Mucosa of rectum (tissue), 2 donors: Measurements from ENCODE around the gene AMACR.
A peak's percentile ranks its signal among the peaks of the same experiment; 100 is the strongest.

Source experiments
- H3K27ac ChIP-seq, 2 donors: one replicate each; pipeline ENCODE4 v1.7.0; 2013; ENCODE audit warnings: inconsistent platforms in 2 of 2, low read depth in 2 of 2, low read length in 2 of 2
- H3K27me3 ChIP-seq, 2 donors: one replicate each; pipeline ENCODE4 v1.7.0; 2013; ENCODE audit warnings: low read length in 2 of 2; ENCODE audit not compliant: control insufficient read depth in 2 of 2, insufficient read depth in 2 of 2
- H3K36me3 ChIP-seq, 2 donors: one replicate each; pipeline ENCODE4 v1.7.0; 2013; ENCODE audit warnings: low read length in 2 of 2; ENCODE audit not compliant: control insufficient read depth in 2 of 2, insufficient read depth in 2 of 2
- H3K4me1 ChIP-seq, 2 donors: one replicate each; pipeline ENCODE4 v1.7.0; 2013; ENCODE audit warnings: low read length in 2 of 2, mild to moderate bottlenecking in 1 of 2; ENCODE audit not compliant: control insufficient read depth in 2 of 2, insufficient read depth in 2 of 2
- H3K4me3 ChIP-seq, 2 donors: one replicate each; pipeline ENCODE4 v1.7.0; 2013; ENCODE audit warnings: low read length in 2 of 2
- H3K9ac ChIP-seq, 2 donors: one replicate each; pipeline ENCODE4 v1.7.0; 2013; ENCODE audit warnings: low read length in 2 of 2, low read depth in 1 of 2, mild to moderate bottlenecking in 1 of 2
- H3K9me3 ChIP-seq, 2 donors: one replicate each; pipeline ENCODE4 v1.7.0; 2013; ENCODE audit warnings: low read length in 2 of 2; ENCODE audit not compliant: control insufficient read depth in 2 of 2
- donor health status: healthy.
- donor health status: Normal muscosa, but diverticular disease.

Gene AMACR

GRCh38 chr5:34022121-34022705, 14.4 kb upstream of the AMACR start:
- no peaks in the 10 kb centered on the region for H3K9me3 ChIP-seq
- H3K4me3 ChIP-seq = no peak overlapping the region
- peaks cover 2 to 9% of the 10 kb centered on the region in 2 donors for H3K36me3 ChIP-seq
- peaks cover 0 to 8% of the 10 kb centered on the region in 2 donors for H3K4me1 ChIP-seq
- no peak overlapping the region for H3K27ac ChIP-seq
- H3K27me3 ChIP-seq = no peaks in the 10 kb centered on the region
- H3K9ac ChIP-seq = no peak overlapping the region

DNA sequence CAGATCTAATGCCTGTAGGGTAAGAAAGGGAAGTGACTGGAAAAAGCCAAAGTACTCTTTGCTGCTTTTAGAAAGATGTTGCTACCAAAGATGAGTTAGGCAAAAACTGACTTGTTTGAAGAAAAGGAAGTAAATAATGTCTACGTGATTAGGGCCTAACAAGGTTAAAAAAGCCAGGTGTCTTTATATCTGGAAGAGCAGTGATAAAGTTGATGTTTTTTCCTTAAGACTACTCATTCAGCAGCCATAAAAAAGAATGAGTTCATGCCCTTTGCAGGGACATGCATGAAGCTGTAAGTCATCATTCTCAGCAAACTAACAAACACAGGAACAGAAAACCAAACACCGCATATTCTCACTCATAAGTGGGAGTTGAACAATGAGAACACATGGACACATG, 13.5 kb upstream of the AMACR start:
- no peaks in the 10 kb centered on the region for H3K27me3 ChIP-seq
- peaks cover 2 to 9% of the 10 kb centered on the region in 2 donors for H3K36me3 ChIP-seq
- peak overlapping the region in 1 of 2 donors; percentile 46 for H3K27ac ChIP-seq
- H3K4me3 ChIP-seq = no peak overlapping the region
- no peak overlapping the region for H3K9ac ChIP-seq
- no peaks in the 10 kb centered on the region for H3K9me3 ChIP-seq
- H3K4me1 ChIP-seq = peaks cover 0 to 8% of the 10 kb centered on the region in 2 donors

DNA sequence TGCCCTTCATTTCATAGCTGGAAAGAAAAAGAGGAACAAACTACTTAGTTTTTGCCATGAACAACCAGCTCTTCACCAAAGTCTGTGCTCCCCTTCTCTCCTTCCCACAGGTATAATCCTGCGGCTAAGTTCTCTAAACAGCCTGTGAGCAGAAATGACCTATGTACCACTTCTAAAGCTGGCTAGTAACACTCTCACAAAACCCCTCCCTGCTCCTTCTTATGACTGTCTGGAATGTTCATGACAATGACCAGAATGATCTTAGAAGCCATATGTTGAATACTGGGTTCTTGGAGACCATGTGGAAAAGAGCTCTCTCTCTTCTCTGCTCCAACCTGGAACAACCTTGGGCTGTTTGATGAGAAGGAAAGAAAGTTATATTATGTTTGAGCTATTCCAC, 12.9 kb upstream of the AMACR start:
- Histone ChIP-seq H3K27ac (peak overlapping the region in 1 of 2 donors; percentile 46), H3K9ac (no peak overlapping the region), H3K9me3 (no peaks in the 10 kb centered on the region), H3K27me3 (no peaks in the 10 kb centered on the region), H3K4me1 (peaks cover 0 to 11% of the 10 kb centered on the region in 2 donors), H3K36me3 (peaks cover 2 to 9% of the 10 kb centered on the region in 2 donors), H3K4me3 (peak overlapping the region in 1 of 2 donors; percentile 29)

GRCh38 chr5:34017254-34017653, 9.4 kb upstream of the AMACR start:
- Histone ChIP-seq H3K9ac (no peak overlapping the region), H3K27ac (no peak overlapping the region), H3K9me3 (no peaks in the 10 kb centered on the region), H3K4me1 (peaks cover 11 to 12% of the 10 kb centered on the region in 2 donors), H3K27me3 (no peaks in the 10 kb centered on the region), H3K36me3 (peaks cover 0 to under 1% of the 10 kb centered on the region in 2 donors), H3K4me3 (no peak overlapping the region)

GRCh38 chr5:34016750-34017149, 8.9 kb upstream of the AMACR start:
- no peaks in the 10 kb centered on the region for H3K9me3 ChIP-seq
- H3K4me1 ChIP-seq = peaks cover 13 to 15% of the 10 kb centered on the region in 2 donors
- no peak overlapping the region for H3K27ac ChIP-seq
- H3K4me3 ChIP-seq = no peak overlapping the region
- H3K27me3 ChIP-seq = no peaks in the 10 kb centered on the region
- H3K36me3 ChIP-seq = no peaks in the 10 kb centered on the region
- H3K9ac ChIP-seq = no peak overlapping the region

DNA sequence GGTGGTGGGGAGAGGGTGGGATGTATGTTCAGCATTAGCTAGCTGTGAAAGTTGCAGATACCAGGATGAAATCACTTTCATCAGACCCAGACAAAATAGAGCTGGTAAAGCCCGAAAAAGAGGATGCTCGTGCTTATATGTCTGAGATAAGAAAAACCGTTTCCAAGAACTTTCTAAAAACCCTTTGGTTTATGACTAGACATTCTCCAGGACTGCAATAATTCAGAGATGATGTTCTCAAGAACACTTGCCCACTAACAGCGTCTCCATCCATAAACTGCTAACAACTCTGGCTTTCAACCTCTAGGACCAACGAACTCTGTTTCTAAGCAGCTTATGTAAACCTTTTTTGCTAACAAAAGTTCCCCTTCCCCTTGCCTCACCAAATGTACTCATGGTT, 8.4 kb upstream of the AMACR start:
- Histone ChIP-seq H3K4me1 (peaks cover 12 to 15% of the 10 kb centered on the region in 2 donors), H3K27ac (no peak overlapping the region), H3K9me3 (no peaks in the 10 kb centered on the region)

DNA sequence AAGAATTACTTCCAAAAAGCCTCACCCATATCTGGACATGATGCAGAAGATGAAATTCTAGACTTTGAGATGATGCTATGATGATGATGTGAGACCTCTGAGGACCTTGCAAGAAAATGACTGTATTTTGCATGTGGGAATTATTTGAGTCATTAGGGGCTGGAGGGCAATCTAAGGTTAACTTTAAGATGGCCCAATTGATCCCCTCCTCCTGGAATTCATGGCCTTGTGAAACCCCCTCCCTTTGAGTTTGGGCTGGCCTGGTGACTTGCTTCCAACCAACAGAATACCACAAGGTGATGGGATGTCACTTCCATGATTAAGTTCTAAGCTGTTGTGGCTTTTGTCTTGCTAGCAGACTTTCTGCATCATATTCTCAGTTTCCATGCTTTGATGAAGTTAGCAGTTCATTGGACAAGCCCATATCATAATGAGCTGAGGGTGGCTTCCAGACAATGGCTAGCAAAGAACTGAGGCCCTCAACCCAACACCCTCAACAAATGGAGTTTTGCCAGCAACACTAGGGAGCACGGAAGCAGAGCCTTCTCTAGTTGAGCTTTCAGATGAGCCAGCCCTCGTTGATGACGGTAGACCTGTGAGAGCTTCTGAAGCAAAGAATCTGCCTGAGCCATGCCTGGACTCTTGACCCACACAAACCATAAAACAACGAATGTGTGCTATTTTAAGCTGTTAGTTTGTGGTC, 7.4 kb upstream of the AMACR start:
- H3K27ac ChIP-seq = peak overlapping the region; percentile 18 to 52
- H3K27me3 ChIP-seq = no peaks in the 10 kb centered on the region
- peaks cover 8 to 20% of the 10 kb centered on the region in 2 donors for H3K4me1 ChIP-seq
- no peaks in the 10 kb centered on the region for H3K9me3 ChIP-seq
- H3K9ac ChIP-seq = no peak overlapping the region
- H3K36me3 ChIP-seq = no peaks in the 10 kb centered on the region
- no peak overlapping the region for H3K4me3 ChIP-seq

More for the DNA sequence above, 8.4 kb upstream of the AMACR start:
- H3K4me3 ChIP-seq = no peak overlapping the region
- no peaks in the 10 kb centered on the region for H3K27me3 ChIP-seq
- no peaks in the 10 kb centered on the region for H3K36me3 ChIP-seq
- H3K9ac ChIP-seq = no peak overlapping the region

DNA sequence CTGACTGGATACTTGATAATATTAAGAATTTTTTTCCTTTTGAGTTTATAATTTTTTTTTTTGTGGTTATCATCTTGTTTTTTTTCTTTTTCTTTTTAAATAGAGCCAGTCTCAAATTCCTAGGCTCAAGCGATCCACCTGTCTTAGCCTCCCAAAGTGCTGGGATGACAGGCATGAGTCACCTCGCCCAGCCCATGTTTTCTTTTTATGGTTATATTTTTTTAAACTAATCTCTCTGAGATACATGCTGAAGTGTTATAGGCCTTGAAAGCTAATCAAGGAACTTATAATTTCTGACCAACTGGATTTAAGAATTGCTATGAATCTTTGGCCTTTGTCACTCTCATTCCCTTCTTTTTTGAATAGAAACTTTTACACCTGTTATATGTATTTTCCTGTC, 6.8 kb upstream of the AMACR start:
- H3K9ac ChIP-seq = no peak overlapping the region
- no peak overlapping the region for H3K4me3 ChIP-seq
- H3K27ac ChIP-seq = peak overlapping the region in 1 of 2 donors; percentile 18
- H3K9me3 ChIP-seq = no peaks in the 10 kb centered on the region
- no peaks in the 10 kb centered on the region for H3K27me3 ChIP-seq
- H3K36me3 ChIP-seq = no peaks in the 10 kb centered on the region
- H3K4me1 ChIP-seq = peaks cover 8 to 26% of the 10 kb centered on the region in 2 donors

DNA sequence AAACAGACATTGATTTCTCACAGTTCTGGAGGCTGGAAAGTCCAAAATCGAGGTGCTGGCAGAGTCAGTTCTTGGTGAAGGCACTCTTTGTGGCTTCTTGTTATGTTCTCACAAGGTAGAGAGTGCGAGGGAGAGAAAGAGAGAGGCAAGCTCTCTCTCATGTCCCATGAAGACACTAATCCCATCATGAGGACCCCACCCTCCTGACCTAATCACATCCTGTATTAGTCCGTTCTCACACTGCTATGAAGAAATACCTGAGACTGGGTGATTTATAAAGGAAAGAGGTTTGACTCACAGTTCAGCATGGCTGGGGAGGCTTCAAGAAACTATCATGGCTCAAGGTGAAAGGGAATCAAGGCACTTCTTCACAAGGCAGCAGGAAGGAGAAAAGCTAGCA, 5.7 kb upstream of the AMACR start:
- H3K27me3 ChIP-seq = no peaks in the 10 kb centered on the region
- H3K27ac ChIP-seq = no peak overlapping the region
- H3K4me1 ChIP-seq = peaks cover 18 to 36% of the 10 kb centered on the region in 2 donors
- H3K9ac ChIP-seq = no peak overlapping the region
- H3K36me3 ChIP-seq = no peaks in the 10 kb centered on the region
- H3K9me3 ChIP-seq = no peaks in the 10 kb centered on the region
- no peak overlapping the region for H3K4me3 ChIP-seq

DNA sequence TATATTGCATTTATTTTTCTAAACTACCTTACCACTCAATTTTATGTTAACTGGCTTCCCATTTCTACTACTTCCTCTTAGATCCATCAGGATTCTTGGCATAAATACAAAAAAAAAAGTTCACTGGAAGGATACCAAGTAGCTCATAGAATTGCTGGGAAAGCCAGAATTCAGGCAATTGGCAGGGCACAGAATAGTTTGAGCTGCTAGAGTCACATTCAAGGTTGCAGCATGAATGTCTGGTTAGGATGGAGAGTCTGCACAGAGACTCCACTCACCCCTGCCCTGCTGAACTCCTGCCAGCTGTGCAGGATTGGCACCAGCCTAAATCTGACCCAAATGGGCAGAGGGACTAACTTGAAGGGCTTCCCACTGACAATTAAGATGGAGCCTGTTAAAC, 4.9 kb upstream of the AMACR start:
- Histone ChIP-seq H3K27me3 (no peaks in the 10 kb centered on the region), H3K4me3 (no peak overlapping the region), H3K9me3 (no peaks in the 10 kb centered on the region), H3K27ac (no peak overlapping the region), H3K9ac (no peak overlapping the region), H3K4me1 (peaks cover 18 to 37% of the 10 kb centered on the region in 2 donors), H3K36me3 (no peaks in the 10 kb centered on the region)
